Kidney epithelial cell (primary cell): ENCODE results near the gene KRT20. TPM values are rescaled to one million over a fixed set of nuclear protein-coding genes. Genes with fewer than 3 reads are reported as not detected.

Experiments
- DNase-seq: peaks from one replicate; pipeline ENCODE4 v3.0.0-alpha.2; 2010; ENCODE audit warnings: low read depth
- H3K27me3 ChIP-seq: 2 replicates; pipeline ENCODE4 v1.6.0; 2011; ENCODE audit warnings: low read length; ENCODE audit not compliant: control insufficient read depth, insufficient read depth
- H3K36me3 ChIP-seq: 2 replicates; pipeline ENCODE4 v1.5.1; 2011; ENCODE audit warnings: low read length; ENCODE audit not compliant: control insufficient read depth, insufficient read depth
- H3K4me3 ChIP-seq: 2 replicates; pipeline ENCODE4 v1.5.1; 2011; ENCODE audit warnings: low read depth, mild to moderate bottlenecking, control low read depth, low read length
- total RNA-seq: library from RNA; depleted of rRNA; stranded (reverse); fragments of >200 nt; gene quantifications from 2 replicates; pipeline ENCODE4 v1.2.3, GENCODE V29; 2015
- TF ChIP-seq, protein P1 (sequence below): IDR thresholded peaks from 2 replicates; pipeline ENCODE4 v1.5.1; 2011; ENCODE audit warnings: mild to moderate bottlenecking, moderate library complexity, low read length, control low read depth, inconsistent platforms; ENCODE audit not compliant: insufficient read depth, poor library complexity, severe bottlenecking

KRT20 gene
- total RNA-seq, 1 donor from 2014 or later, result not detected

DNA sequence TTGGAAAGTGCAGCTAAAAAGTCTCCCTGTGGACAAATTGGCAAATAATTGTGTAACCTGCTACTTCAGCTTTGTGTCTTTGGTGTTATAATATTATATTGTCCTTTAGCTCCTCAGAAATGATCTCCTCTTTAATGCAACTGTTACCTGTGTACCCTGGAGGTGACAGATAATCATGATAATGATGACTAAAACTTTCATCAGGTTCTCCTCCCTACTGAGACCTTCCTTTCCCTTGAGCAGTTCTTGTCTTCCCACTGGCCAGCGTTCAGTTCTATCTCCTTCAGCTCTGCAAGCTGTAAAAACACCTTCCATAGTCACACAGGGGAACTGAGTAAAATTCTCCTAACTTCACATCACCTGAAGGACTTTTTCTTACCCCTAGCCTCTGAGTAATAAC lies 32.7 kb downstream of the KRT20 start:
- Histone ChIP-seq H3K27me3 (no peaks in the 10 kb centered on the region), H3K4me3 (no peak overlapping the region), H3K36me3 (no peaks in the 10 kb centered on the region)
- no peak for DNase-seq
- TF ChIP-seq, protein P1, sequence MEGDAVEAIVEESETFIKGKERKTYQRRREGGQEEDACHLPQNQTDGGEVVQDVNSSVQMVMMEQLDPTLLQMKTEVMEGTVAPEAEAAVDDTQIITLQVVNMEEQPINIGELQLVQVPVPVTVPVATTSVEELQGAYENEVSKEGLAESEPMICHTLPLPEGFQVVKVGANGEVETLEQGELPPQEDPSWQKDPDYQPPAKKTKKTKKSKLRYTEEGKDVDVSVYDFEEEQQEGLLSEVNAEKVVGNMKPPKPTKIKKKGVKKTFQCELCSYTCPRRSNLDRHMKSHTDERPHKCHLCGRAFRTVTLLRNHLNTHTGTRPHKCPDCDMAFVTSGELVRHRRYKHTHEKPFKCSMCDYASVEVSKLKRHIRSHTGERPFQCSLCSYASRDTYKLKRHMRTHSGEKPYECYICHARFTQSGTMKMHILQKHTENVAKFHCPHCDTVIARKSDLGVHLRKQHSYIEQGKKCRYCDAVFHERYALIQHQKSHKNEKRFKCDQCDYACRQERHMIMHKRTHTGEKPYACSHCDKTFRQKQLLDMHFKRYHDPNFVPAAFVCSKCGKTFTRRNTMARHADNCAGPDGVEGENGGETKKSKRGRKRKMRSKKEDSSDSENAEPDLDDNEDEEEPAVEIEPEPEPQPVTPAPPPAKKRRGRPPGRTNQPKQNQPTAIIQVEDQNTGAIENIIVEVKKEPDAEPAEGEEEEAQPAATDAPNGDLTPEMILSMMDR, result no peak

DNA sequence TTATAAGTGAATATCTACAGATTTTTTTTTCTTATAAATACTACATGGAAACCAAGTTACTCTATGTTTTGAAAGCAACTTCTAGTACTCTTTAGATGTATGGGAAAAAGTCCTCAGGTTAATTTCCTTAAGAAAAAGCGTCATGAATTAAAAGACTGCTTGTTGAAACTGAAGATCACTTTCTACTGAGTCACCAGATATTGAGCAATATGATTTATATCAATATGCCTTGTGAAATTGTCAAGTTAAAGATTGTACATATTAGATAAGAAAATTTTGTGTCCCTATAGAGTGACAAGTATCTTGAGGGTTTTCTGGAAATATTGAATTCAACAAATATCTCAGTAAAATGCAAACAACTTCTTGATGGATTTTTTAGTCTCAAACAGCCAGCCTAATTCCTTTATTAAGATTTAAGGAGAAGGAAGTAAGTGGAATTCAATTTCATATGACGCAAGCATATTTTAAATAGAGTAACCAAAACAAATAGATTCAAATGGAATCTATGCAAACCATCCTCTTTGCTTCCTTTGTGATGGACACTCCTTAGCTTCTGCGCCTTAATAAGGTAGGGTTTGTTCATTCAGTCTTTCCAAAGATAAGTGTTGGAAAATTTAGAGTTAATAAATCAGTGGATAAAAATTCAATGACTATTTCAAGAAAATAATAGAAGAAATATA lies 34.6 kb downstream of the KRT20 start:
- no peak overlapping the region for H3K4me3 ChIP-seq
- DNase-seq, result no peak

DNA sequence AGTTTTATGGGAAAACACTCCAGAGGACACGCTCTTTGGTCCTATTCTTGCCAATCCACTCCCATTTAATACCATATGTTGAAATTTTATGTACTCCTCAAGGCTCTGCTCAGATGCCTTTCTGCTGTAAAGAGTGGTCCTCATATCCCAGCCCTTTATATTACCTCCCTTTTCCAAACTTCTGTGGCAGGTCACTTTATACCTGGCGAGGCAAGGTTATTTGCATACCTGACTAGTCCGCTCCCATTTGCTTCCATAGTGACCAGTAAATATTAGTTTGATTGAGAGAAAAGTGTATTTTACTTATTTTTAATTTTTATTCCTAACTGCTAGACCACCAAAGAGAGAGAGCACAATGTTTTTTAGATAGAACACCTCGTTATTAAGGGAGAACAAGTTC lies 35.3 kb downstream of the KRT20 start:
- H3K36me3 ChIP-seq, result no peaks in the 10 kb centered on the region
- TF ChIP-seq, protein P1, result no peak
- no peaks in the 10 kb centered on the region for H3K27me3 ChIP-seq
- no peak for DNase-seq
- no peak overlapping the region for H3K4me3 ChIP-seq

More for the DNA sequence above, 34.6 kb downstream of the KRT20 start:
- no peaks in the 10 kb centered on the region for H3K27me3 ChIP-seq
- TF ChIP-seq, protein P1, result no peak
- no peaks in the 10 kb centered on the region for H3K36me3 ChIP-seq

DNA sequence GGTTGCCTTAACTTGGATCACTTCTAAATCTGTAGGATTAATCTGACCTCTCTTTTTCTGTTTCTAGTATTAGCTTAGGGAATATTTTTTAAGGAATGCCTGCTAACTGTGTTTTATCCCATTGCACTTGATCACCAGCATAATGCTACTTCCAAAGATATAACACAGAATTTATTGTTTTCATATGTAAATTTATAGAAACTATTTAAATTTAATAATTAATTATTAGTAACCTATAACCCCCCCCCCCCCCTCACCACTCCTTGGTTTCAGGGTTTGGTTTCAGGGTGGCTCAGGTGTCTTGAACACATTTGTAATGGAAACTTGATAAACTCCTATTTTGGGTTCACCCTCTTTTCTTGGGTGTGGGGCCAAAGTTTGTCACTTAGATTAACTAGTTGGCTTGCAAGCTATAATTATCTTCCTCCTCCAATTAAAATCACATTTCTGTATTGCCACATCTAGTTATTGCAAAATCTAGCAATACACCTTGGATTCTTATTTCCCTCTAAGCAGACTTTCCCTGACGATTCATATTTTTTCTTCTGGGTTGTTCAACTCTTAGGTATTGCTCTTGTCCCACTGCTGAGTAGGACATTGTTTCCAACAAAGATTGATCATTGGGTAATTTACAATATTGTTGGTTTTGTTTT lies 36.3 kb downstream of the KRT20 start:
- H3K4me3 ChIP-seq, result no peak overlapping the region
- TF ChIP-seq, protein P1, result no peak
- no peak for DNase-seq
- H3K27me3 ChIP-seq, result no peaks in the 10 kb centered on the region
- no peaks in the 10 kb centered on the region for H3K36me3 ChIP-seq

DNA sequence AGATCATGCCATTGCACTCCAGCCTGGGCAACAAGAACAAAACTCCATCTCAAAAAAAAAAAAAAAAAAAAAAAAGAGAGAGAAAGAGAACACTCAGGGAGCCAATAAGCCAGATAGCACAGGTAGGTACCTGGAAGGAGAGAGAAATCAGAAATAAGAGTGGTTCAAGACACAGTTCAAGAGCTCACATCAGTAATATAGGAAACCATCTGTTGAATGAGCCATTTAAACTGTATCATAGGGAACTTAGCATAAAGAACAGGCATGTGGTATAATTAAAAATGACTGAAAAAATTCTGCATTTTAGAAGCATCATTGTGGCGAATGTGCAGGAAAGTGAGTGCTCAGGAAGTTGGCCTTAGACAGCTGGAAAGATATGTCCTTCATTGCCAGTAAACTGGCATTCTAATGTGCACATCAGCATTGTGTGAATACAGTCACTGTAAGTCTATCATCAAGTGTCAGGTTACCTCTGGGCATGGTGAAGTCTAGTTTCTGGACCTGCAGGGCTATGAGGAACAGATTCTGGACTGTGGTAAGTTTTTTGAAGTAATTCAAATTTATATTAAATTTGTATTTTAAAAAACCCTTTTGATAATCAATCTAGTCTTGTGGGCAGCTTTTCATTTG lies 38.4 kb downstream of the KRT20 start:
- no peak for DNase-seq

More for the DNA sequence above, 38.4 kb downstream of the KRT20 start:
- H3K36me3 ChIP-seq, result no peaks in the 10 kb centered on the region
- TF ChIP-seq, protein P1, result no peak
- no peaks in the 10 kb centered on the region for H3K27me3 ChIP-seq
- no peak overlapping the region for H3K4me3 ChIP-seq
